Fibroblast of skin of scalp (primary cell): Measurements from ENCODE around the gene RNF149.
"Not testable (repeated sequence)": the region's sequence is repeated elsewhere in the genome, so short reads cannot be mapped to it uniquely, and the experiment has no call there.

Source experiments
- DNase-seq: peaks from one replicate; pipeline ENCODE4 v3.0.0-alpha.2; 2013

RNF149 gene

GRCh38 chr2:101331202-101331601 lies 22.7 kb upstream of the RNF149 start:
- DNase-seq: no peak

DNA sequence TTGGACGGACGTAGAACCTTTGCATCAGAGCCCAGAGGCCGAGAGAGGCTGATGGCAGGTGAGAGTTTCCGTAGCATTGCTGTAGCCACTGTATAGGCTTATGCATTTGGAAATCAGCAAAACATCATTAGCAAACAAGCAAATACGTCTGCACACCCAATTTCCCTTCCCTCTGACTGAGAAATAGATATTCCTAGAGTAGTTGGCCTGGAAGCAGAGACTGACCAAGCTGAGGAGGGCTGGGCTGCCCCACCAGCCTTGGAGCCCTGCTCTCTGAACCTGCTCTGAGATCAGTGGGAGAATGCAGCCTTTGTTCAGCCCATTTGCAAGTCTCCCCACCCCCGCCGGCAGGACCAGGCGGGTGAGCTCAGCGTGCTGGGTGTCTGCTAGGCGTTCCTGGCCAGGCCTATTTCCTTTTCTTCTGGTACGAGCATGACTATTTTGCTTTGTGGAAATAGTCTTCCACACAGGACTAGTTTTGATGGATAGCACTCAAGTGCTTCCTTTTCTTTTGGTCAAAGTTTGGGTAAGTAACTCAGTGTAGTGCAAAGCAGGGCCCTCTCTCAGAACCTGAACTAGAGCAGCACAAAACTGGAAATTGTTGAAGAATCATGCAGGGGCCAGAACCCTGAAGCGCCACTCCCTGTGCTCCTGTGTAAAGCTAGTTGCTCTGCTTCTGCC lies 21.9 kb upstream of the RNF149 start:
- no peak for DNase-seq

DNA sequence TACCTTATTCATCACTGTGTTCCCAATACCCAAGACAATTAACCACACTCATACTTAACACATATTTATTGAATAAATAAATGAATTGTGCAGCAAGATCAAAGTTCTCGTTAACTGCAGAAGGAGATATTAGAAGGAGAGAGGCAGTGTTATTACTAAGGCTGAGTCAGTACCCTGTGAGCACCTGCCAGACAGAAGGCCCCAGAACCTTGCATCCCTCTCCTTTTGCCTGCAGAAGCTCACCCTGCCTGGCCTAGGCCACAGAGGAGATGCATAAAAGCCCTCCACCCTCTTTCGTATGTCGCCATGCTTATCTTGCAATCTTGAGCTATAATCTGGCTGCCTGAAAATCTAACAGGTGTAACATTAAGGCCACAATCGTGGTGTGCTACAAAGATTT lies 20.5 kb upstream of the RNF149 start:
- no peak for DNase-seq

- DNase-seq: no peak
Observed at GRCh38 chr2:101328474-101329007, 20.0 kb upstream of the RNF149 start.

GRCh38 chr2:101327863-101328394 lies 19.4 kb upstream of the RNF149 start:
- no peak for DNase-seq

DNA sequence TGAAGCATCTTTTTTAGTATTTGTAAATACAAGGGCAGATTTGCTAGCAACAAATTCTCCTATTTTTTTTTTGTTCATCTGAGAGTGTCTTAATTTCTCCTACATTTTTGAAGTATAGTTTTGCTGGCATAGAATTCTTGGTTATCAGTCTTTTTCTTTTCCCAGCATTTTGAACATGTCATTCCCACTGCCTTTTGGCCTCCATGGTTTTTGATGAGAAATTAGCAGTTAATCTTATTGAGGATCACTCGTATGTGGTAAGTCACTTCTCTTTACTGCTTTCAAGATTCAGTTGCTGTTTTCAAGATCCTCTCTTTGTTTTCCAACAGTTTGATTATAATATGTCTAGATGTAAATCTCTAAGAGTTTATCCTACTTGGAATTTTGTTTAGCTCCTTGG lies 16.9 kb upstream of the RNF149 start:
- DNase-seq: no peak

GRCh38 chr2:101316568-101316967 lies 8.1 kb upstream of the RNF149 start:
- not testable (repeated sequence) for DNase-seq

- DNase-seq: no peak
Observed at GRCh38 chr2:101311696-101312017, 3.2 kb upstream of the RNF149 start.

DNA sequence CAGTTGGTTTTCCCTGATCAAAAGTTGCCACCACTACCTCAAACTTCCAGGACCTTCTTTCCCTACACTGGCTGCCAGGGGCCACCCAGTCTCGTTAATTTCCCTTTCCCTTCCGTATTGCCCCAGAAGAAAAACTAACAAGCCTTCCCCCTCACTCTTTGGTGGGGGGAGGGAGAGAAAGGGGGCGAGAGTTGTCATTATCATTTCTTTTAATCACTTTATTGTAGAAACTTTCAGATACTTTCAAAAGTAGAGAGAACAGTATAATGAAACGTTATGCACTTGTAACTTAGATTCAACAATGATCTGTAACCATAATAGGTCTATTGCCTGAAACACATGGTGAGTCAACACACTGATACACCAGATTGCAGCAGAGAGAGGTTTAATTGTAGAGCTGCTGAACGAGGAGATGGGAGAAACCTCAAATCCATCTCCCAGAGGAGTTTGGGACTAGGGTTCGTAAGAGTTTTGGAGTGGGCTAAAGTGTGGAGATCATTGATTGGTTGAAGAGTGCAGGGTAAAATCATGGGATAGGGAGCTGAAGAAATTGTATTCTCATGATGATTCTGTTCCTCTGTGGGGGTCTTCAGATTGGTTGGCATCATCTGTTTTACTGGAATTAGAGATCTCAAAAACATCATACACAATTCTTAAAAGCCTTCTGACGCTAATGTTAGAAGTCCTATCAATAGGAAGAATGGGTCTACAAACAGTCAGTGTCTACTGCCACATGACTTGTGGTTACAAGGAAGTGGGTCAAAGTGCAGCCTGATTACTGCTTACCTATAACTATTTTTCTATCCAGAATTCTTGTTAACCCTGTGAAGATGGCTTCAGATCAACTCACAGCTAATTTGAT lies 2.6 kb upstream of the RNF149 start:
- DNase-seq: no peak

DNA sequence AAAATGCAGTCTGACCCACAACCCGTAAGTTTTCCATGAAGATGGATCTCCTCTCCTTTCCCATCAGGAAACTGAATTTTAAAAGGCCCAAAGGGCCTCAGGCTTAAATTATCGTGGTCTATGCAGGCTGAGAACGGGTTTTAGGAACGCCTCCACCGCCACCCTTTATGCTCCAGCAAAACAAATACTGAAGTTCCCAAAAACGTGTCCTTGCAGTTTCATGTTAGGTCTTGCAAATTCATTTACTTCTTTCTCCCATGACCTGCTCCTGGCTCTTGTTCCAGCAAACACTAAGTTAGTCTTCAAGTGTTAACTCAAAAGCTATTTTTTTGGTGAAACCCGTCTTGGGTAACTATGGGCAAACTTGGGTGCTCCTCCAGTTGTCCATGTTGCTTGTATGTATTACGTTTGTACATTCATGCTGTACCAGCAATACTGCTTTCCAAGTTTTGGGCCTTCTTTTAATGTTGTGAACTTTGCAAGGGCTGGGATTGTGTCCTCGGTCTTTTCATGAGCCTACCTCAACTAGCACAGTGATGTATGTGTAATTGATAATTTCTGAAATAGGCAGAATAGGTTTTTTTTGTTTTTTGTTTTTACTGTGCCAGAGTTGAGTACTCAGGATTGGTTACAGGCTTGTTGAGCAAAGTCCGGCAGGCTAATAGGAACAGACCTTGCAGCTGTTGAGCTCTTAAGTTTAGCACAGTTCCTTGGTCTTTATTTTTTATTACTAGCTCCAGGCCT lies 1.8 kb upstream of the RNF149 start:
- DNase-seq: no peak

GRCh38 chr2:101307950-101308431 lies 510 bp downstream of the RNF149 start:
- no peak for DNase-seq

GRCh38 chr2:101307503-101307902 lies 998 bp downstream of the RNF149 start:
- no peak for DNase-seq

DNA sequence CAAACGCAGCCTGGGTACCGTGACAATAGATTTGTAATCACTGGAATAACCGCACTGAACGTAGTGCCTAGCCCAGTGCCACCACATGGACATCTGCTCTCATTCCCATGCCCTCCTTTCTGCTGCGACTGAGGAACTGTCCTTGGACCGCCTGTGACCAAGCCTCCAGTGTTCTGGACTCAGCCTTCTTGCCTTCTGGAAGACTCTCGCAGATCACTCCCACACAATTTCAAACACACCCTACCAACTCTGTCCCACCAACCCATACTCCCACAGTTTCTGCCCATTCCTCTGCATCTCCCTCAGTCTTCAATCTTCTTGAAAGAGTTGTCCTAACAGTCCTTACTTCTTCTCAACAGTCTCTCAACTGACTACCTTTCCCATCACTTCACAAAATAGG lies 2.1 kb downstream of the RNF149 start:
- DNase-seq: no peak

DNA sequence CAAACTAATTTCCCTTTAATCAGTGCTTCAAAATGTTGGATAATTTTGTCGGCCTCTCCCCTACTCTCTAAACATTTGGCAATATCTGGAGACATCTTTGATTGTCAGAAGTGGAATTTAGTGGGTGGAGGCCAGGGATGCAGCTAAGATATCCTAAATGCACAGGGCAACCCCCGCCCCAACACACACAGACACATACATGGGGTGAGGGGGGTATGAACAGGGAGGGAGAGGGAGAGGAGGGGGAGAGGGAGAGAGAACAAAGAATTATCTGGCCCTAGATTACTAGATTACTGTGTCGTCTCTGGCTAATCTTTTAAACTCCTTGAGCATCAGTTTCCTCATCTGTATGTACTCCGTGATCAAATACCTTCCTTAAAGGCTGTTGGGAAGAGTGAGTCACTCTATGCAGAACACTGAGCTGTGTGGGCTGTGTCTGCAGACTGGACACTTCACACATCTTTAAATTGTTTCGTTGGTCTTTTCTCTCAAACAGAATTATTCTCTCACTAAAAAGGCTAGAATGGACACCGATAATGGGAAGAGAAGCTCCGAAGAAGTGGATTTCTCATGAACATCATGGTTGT lies 2.9 kb downstream of the RNF149 start:
- peak; percentile 37 for DNase-seq

DNA sequence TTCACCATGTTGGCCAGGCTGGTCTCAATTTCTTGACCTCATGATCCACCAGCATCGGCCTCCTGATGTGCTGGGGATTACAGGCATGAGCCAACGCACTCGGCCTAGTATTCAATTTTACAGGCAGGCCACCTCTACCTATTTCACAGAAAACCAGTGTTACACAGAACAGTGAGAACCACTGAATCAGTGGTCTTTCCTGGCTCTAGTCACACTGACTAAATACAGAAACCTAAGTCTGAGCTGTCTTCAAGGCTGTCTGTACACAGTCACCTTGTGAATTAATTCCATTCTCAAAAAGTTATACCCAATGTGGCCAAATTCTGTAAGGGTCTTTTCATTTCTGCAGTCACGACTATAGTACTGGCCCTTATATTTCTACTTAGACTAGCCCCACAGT lies 3.5 kb downstream of the RNF149 start:
- DNase-seq: no peak

- DNase-seq: no peak
Observed at GRCh38 chr2:101303688-101304087, 4.8 kb downstream of the RNF149 start.

DNA sequence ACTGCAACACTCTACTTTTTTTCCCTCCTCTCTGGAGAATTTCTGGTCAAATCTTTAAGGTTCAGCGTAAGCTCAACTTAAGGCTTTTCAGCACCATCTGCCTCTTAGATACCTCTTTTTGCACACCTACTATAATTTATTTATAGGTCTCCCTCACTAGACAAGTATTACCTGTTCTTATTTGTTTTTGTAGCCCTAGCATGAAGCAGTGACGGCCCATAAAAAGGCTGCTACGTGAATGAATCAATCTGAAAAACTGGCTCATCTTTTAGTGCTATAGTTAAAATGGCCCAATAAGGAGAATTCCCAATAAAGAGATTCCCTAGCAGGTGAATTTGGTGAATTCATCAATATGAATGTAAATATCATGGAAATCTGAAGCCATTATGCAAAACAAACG lies 6.5 kb downstream of the RNF149 start:
- no peak for DNase-seq

GRCh38 chr2:101300836-101301235 lies 7.7 kb downstream of the RNF149 start:
- no peak for DNase-seq

DNA sequence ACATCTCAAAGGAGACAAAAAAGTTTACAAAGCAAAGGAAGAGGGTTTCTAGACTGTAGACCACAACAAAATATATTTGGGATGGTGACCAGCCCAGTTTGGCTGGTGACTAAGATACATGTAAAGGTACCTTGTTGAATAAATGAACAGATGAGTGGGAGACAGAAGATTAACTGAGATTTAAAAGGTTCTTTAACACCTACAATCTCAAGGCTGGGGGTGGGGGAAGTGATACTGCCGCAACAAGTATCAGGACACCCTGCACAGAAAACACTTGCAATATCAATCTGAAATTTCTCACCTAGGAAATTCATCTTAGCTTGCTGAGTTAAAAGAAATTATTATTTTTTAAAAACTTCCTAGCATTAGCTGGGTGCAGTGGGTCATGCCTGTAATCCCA lies 8.3 kb downstream of the RNF149 start:
- no peak for DNase-seq

DNA sequence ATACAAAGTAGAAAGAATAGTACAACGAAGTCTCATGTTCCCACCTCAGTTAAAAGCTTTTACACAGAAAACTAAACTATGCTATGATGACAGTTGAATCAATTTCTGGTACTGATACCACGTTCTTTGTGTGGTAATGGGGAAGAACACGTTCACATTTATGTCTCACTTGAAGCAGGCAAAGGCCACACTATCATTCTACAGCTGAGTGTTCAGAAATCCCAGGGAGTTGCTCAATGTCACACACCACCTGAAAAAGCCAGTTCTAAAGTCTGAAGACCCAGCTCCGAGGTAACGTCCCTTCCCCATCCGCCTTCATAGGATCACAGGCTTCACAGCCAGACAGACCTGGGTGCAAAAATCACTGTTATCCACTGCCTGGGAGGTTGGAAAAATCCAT lies 8.9 kb downstream of the RNF149 start:
- DNase-seq: no peak

DNA sequence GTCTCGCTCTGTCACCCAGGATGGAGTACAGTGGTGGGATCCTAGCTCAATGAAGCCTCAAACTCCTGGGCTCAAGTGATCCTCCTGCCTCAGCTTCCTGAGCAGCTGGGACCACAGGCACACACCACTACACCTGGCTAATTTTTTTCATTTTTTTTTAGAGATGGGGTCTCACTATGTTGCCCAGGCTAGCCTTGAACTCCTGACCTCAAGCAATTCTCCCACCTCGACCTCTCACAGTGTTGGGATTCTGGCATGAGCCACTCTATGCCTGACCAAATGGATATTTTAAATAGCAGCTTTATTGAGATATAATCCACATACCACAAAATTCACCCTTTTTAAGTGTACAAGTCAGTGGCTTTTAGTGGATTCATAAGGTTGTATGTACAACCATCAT lies 11.1 kb downstream of the RNF149 start:
- no peak for DNase-seq

DNA sequence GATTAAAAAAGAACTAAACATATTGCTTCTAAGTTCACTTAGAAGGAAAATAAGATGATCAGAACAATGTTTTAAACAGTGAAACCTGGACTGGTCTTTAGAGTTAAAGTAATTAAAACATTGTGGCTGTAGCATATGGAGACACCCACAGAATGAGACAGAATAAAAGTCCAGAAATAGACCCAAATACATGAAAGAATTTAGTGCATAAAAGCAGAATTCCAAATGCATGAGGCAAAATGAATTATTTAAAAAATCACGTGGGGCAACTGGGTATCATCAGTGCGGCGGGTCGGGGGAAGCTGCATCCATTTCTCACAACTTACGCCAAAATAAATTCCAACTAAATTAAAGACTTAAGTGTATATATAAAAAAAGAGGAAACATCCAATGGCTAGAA lies 12.1 kb downstream of the RNF149 start:
- peak; percentile 82 for DNase-seq

DNA sequence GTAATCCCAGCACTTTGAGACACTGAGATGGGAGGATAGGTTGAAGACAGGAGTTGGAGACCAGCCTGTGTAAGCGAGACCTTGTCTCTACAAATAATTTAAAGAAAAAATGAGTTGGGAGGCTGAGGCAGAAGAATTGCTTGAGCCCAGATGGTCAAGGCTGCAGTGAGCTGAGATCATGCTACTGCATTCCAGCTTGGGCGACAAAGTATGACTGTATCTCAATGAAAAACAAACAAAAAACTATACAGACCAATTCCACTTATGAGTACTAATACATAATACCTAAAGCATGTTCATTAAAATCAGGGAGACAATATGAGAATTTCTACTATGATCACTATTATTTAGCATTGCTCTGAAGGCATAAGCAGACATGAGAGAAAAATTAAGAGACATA lies 12.6 kb downstream of the RNF149 start:
- peak; percentile 81 for DNase-seq
